Keratinocyte (primary cell): Measurements from ENCODE around the gene MALRD1. TPM values are rescaled to one million over a fixed set of nuclear protein-coding genes. Genes with fewer than 3 reads are reported as not detected.

Experiments used
- DNase-seq: peaks from one replicate; pipeline ENCODE4 v3.0.0-alpha.2; 2011; ENCODE audit warnings: low read depth, missing footprints, low spot score
- FAIRE-seq: peaks from 2 replicates; lab custom pipeline; 2011; peaks lifted over from hg19 to GRCh38; lab: Jason Lieb, UNC
- H2AFZ ChIP-seq: 2 replicates; pipeline ENCODE4 v1.6.0; 2012; ENCODE audit warnings: low read length, control low read depth, inconsistent platforms; ENCODE audit not compliant: control insufficient read depth
- H3K27ac ChIP-seq: 2 replicates; pipeline ENCODE4 v1.5.1; 2011; ENCODE audit warnings: low read length; ENCODE audit not compliant: control insufficient read depth, insufficient read depth
- H3K27me3 ChIP-seq: 3 replicates; pipeline ENCODE4 v1.6.0; 2011; ENCODE audit warnings: low read length; ENCODE audit not compliant: control insufficient read depth, insufficient read depth; ENCODE audit errors: extremely low read depth
- H3K36me3 ChIP-seq, 2 experiments: 2 replicates in 1 of 2; 3 replicates in 1 of 2; pipeline ENCODE4 v1.5.1; 2011; ENCODE audit warnings: low read length in 2 of 2, mild to moderate bottlenecking in 1 of 2; ENCODE audit not compliant: control insufficient read depth in 2 of 2, insufficient read depth in 2 of 2; ENCODE audit errors: extremely low read depth in 1 of 2
- H3K4me1 ChIP-seq: 3 replicates; pipeline ENCODE4 v1.5.1; 2011; ENCODE audit warnings: low read length; ENCODE audit not compliant: control insufficient read depth, insufficient read depth; ENCODE audit errors: extremely low read depth
- H3K4me2 ChIP-seq: 3 replicates; pipeline ENCODE4 v1.6.0; 2011; ENCODE audit warnings: low read depth, low read length; ENCODE audit not compliant: control insufficient read depth, insufficient read depth; ENCODE audit errors: extremely low read depth
- H3K4me3 ChIP-seq, 3 experiments: fragments of 200-600 bp in 1 of 3; sonication (generic) in 1 of 3; 2 replicates in 2 of 3; 3 replicates in 1 of 3; pipeline ENCODE4 v1.5.1; 2011 to 2016; ENCODE audit warnings: low read length in 3 of 3, mild to moderate bottlenecking in 3 of 3, control low read depth in 2 of 3, inconsistent platforms in 1 of 3, low read depth in 1 of 3, mixed read lengths in 1 of 3, mixed run types in 1 of 3, moderate library complexity in 1 of 3; ENCODE audit not compliant: control insufficient read depth in 2 of 3, insufficient read depth in 2 of 3; ENCODE audit errors: extremely low read depth in 1 of 3
- H3K79me2 ChIP-seq: 2 replicates; pipeline ENCODE4 v1.6.0; 2012; ENCODE audit warnings: low read length; ENCODE audit not compliant: control insufficient read depth, insufficient read depth
- H3K9ac ChIP-seq: 3 replicates; pipeline ENCODE4 v1.6.0; 2011; ENCODE audit warnings: low read length; ENCODE audit not compliant: control insufficient read depth, insufficient read depth; ENCODE audit errors: extremely low read depth
- H3K9me1 ChIP-seq: 3 replicates; pipeline ENCODE4 v1.6.0; 2011; ENCODE audit warnings: low read length; ENCODE audit not compliant: control insufficient read depth, insufficient read depth; ENCODE audit errors: extremely low read depth
- H3K9me3 ChIP-seq: 2 replicates; pipeline ENCODE4 v1.5.1; 2012; ENCODE audit warnings: low read depth, low read length; ENCODE audit not compliant: control insufficient read depth
- H4K20me1 ChIP-seq: 3 replicates; pipeline ENCODE4 v1.6.0; 2011; ENCODE audit warnings: low read length; ENCODE audit not compliant: control insufficient read depth, insufficient read depth; ENCODE audit errors: extremely low read depth
- CTCF ChIP-seq, 3 experiments: IDR thresholded peaks in 1 of 3; conservative IDR thresholded peaks in 1 of 3; optimal IDR thresholded peaks in 1 of 3; 2 replicates in 2 of 3; 3 replicates in 1 of 3; pipeline versions ENCODE3 to v1.5.1; 2011; ENCODE audit warnings: low read length in 3 of 3, mild to moderate bottlenecking in 3 of 3, moderate library complexity in 2 of 3, control low read depth in 1 of 3, inconsistent platforms in 1 of 3; ENCODE audit not compliant: insufficient read depth in 2 of 3; ENCODE audit errors: extremely low read depth in 1 of 3
- EZH2 ChIP-seq: IDR thresholded peaks from one replicate; pipeline ENCODE4 v1.6.1; 2012; ENCODE audit warnings: inconsistent platforms, mild to moderate bottlenecking, low read length, moderate library complexity
- dilution Hi-C: fragments of 300-500 bp; cut with MboI; formaldehyde crosslinking; loops from one replicate; pipeline ENCODE4 v1.7.0; 2020; ENCODE audit warnings: low sequenced_read_pairs; ENCODE audit not compliant: extremely low pct_ligation_motif_present
- polyA plus RNA-seq, 5 experiments: library from polyadenylated mRNA; depleted of rRNA in 3 of 5; stranded (reverse) in 3 of 5; stranded (forward) in 1 of 5; unstranded in 1 of 5; fragments of >200 nt; gene quantifications; 1 replicate in 1 of 5; 2 replicates in 3 of 5; 3 replicates in 1 of 5; pipeline versions ENCODE4 v1.2.1 to v1.2.3, GENCODE V29; 2011 to 2012; ENCODE audit warnings: missing spikeins in 2 of 5, low read depth in 1 of 5, low replicate concordance in 1 of 5

Gene MALRD1
- polyA plus RNA-seq, 1 donor (not counting 4 experiments of a cell fraction or from before 2014, with no cell fraction given), result not detected

GRCh38 chr10:19724287-19724686, 675.7 kb downstream of the MALRD1 start:
- Histone ChIP-seq H3K27me3 (no peaks in the 10 kb centered on the region), H4K20me1 (no peaks in the 10 kb centered on the region), H3K4me2 (no peak overlapping the region), H3K4me3 (no peak overlapping the region), H3K79me2 (no peaks in the 10 kb centered on the region), H2AFZ (no peak overlapping the region), H3K4me1 (no peaks in the 10 kb centered on the region), H3K9me3 (no peaks in the 10 kb centered on the region), H3K27ac (no peak overlapping the region), H3K36me3 (no peaks in the 10 kb centered on the region), H3K9me1 (no peaks in the 10 kb centered on the region), H3K9ac (no peak overlapping the region)
- no peak for TF ChIP-seq CTCF (optimal IDR thresholded peaks at IDR 0.05 in 1 of 3, IDR thresholded peaks at IDR 0.05 in 1 of 3, conservative IDR thresholded peaks at IDR 0.05 in 1 of 3; ENCODE audit: extremely low read depth in 1 of 3, insufficient read depth in 2 of 3, low read length in 3 of 3)
- TF ChIP-seq EZH2, result no peak
- FAIRE-seq, result no peak
- no peak for DNase-seq
- dilution Hi-C loops, result no loop called here

DNA sequence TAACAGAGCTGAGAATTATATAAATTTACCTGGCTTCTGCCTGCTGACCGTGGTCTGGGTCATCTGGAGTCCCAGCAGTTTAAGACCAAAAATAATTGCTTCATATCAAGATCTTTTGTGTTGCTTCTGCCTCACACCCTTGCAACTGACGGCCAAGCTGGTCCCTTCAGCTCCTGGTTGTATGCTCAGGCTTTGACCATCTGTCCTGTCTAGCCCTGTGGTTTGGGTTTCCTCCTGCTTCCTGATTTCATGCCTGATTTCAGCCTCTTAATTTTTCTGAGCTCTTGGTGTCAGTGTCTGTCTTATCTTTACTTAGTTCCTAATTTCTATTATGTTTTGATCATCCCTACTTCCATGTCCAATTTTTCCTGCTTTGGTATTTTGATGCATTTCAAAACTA, 679.8 kb downstream of the MALRD1 start:
- H3K4me2 ChIP-seq, result no peak overlapping the region
- no peaks in the 10 kb centered on the region for H3K79me2 ChIP-seq
- no peaks in the 10 kb centered on the region for H3K36me3 ChIP-seq
- H3K27ac ChIP-seq, result no peak overlapping the region
- no peaks in the 10 kb centered on the region for H3K27me3 ChIP-seq
- no peaks in the 10 kb centered on the region for H3K9me1 ChIP-seq
- H4K20me1 ChIP-seq, result no peaks in the 10 kb centered on the region
- no peaks in the 10 kb centered on the region for H3K4me1 ChIP-seq
- H2AFZ ChIP-seq, result no peak overlapping the region
- no peak for FAIRE-seq
- dilution Hi-C loops, result no loop called here
- DNase-seq, result no peak
- H3K9me3 ChIP-seq, result no peaks in the 10 kb centered on the region
- no peak overlapping the region for H3K9ac ChIP-seq
- no peak overlapping the region for H3K4me3 ChIP-seq
- no peak for TF ChIP-seq CTCF (optimal IDR thresholded peaks at IDR 0.05 in 1 of 3, IDR thresholded peaks at IDR 0.05 in 1 of 3, conservative IDR thresholded peaks at IDR 0.05 in 1 of 3; ENCODE audit: extremely low read depth in 1 of 3, insufficient read depth in 2 of 3, low read length in 3 of 3)
- no peak for TF ChIP-seq EZH2
